Type B pancreatic cell (in vitro differentiated cells): ENCODE data around the gene TMPRSS7. TPM values are rescaled to one million over a fixed set of nuclear protein-coding genes. Genes with fewer than 3 reads are reported as not detected.
A peak's percentile ranks its signal among the peaks of the same experiment; 100 is the strongest.

Source experiments
- DNase-seq: peaks from one replicate; pipeline ENCODE4 v3.0.0; 2021; ENCODE audit warnings: mixed read lengths; ENCODE audit not compliant: unreplicated experiment; ENCODE audit errors: extremely low spot score
- H3K27ac Mint-ChIP-seq: 2 replicates; pipeline ENCODE4 v1.8.0; 2021; ENCODE audit warnings: mild to moderate bottlenecking, mixed read lengths
- H3K27me3 Mint-ChIP-seq: 2 replicates; pipeline ENCODE4 v1.8.0; 2021; ENCODE audit warnings: mixed read lengths
- H3K36me3 Mint-ChIP-seq: 2 replicates; pipeline ENCODE4 v1.8.0; 2021; ENCODE audit warnings: mixed read lengths
- H3K4me1 Mint-ChIP-seq: one replicate; pipeline ENCODE4 v1.8.0; 2021; ENCODE audit warnings: mixed read lengths; ENCODE audit not compliant: unreplicated experiment
- H3K4me3 Mint-ChIP-seq: 2 replicates; pipeline ENCODE4 v1.8.0; 2021; ENCODE audit warnings: mild to moderate bottlenecking, mixed read lengths
- H3K9me3 Mint-ChIP-seq: 2 replicates; pipeline ENCODE4 v1.8.0; 2021; ENCODE audit warnings: mixed read lengths
- total RNA-seq: library from RNA; stranded (reverse); gene quantifications from 2 replicates; pipeline ENCODE4 v1.2.1, GENCODE V29; 2021; ENCODE audit warnings: low replicate concordance
- TF ChIP-seq, protein P1 (sequence below): fragments of 200-600 bp; sonication (generic); conservative IDR thresholded peaks from 2 replicates; pipeline ENCODE4 v1.5.0; 2021; ENCODE audit warnings: antibody characterized with exemption, mild to moderate bottlenecking

TMPRSS7 gene
- total RNA-seq, 1 donor from 2014 or later, result 0.48 TPM

DNA sequence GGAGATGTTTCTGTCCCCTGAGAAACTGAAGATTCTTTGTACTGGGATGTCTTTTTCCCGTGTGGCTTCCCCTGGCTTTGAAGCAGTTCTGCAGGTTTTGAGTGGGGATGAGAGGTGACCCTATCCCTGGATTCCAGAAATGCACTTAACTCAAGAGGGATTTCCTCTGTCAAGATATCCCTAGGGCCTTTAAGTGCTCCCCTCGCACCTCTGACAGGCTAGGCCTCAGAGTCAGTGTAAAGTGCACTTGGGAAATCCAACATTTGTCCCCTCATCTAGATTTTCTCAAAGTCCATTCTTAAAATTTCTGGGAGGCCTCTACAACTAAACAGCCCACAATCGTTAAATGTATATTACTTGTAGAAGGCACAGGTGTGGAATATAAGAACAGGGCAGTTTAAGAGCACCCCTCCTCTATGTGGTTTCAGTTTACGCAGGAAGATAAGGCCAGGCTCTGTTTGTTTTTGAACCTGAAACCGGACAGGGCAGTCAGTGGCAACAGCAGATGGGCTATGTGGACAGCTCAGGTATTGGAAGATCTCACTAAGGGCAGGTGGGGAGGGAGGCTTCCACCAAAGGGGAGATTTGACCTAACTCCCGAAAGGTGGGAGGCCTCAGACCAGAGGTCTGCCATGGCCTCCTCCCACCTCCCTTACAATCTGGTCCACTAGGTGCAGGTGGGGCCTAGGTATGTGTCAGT lies 56.5 kb downstream of the TMPRSS7 start:
- Mint-ChIP-seq H3K27me3 (peaks cover 13% of the 10 kb centered on the region), H3K4me1 (peaks cover 50% of the 10 kb centered on the region), H3K27ac (peak overlapping the region; percentile 62), H3K36me3 (peaks cover 12% of the 10 kb centered on the region), H3K9me3 (peaks cover 4% of the 10 kb centered on the region), H3K4me3 (peak overlapping the region; percentile 24)
- TF ChIP-seq, protein P1, sequence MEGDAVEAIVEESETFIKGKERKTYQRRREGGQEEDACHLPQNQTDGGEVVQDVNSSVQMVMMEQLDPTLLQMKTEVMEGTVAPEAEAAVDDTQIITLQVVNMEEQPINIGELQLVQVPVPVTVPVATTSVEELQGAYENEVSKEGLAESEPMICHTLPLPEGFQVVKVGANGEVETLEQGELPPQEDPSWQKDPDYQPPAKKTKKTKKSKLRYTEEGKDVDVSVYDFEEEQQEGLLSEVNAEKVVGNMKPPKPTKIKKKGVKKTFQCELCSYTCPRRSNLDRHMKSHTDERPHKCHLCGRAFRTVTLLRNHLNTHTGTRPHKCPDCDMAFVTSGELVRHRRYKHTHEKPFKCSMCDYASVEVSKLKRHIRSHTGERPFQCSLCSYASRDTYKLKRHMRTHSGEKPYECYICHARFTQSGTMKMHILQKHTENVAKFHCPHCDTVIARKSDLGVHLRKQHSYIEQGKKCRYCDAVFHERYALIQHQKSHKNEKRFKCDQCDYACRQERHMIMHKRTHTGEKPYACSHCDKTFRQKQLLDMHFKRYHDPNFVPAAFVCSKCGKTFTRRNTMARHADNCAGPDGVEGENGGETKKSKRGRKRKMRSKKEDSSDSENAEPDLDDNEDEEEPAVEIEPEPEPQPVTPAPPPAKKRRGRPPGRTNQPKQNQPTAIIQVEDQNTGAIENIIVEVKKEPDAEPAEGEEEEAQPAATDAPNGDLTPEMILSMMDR, result no peak
- DNase-seq, result no peak

DNA sequence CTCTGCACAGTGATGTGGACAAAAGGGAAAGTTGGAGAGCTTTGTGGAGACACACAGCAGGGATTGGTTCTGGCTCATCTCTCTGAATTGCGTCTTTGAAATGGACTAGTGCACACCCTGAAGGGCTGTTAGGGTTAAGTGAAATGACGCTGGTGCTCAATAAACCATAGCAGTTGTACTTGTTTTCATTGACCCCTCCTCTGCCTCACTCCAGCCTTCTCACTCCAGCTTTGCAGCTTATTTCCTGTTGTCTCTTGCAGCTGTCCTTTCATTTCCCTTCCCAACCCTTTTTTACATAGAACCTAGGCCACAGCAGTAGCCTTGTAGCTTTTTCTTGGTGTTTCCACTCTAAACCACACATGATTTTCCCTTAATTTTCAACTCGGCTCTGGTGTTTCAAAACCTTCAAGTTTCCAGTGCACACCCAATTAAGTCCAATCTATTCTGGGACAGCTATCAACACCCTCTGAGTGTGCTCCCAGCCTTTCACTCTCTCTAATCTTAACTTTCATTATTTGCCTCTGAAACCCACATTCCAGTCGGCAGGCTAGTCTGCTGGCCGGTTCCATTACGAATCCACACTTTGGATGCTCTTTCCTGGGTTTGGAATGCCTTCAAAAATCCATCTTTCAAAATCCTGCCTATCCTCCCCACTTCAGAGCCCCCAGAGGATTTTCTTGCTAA lies 58.1 kb downstream of the TMPRSS7 start:
- peaks cover 12% of the 10 kb centered on the region for H3K36me3 Mint-ChIP-seq
- H3K27me3 Mint-ChIP-seq, result peaks cover 6% of the 10 kb centered on the region
- H3K9me3 Mint-ChIP-seq, result peaks cover 4% of the 10 kb centered on the region
- peak overlapping the region; percentile 38 for H3K4me3 Mint-ChIP-seq
- peaks cover 41% of the 10 kb centered on the region for H3K4me1 Mint-ChIP-seq
- H3K27ac Mint-ChIP-seq, result peak overlapping the region; percentile 71
- DNase-seq, result no peak
- TF ChIP-seq, protein P1, result no peak

- H3K9me3 Mint-ChIP-seq, result peaks cover 8% of the 10 kb centered on the region
- H3K27ac Mint-ChIP-seq, result peak overlapping the region; percentile 71
- no peak for DNase-seq
- peaks cover 36% of the 10 kb centered on the region for H3K4me1 Mint-ChIP-seq
- peaks cover 12% of the 10 kb centered on the region for H3K36me3 Mint-ChIP-seq
- H3K27me3 Mint-ChIP-seq, result peaks cover 2% of the 10 kb centered on the region
- H3K4me3 Mint-ChIP-seq, result peak overlapping the region; percentile 17
- TF ChIP-seq, protein P1, result no peak
Observed at GRCh38 chr3:112093180-112093522, 58.6 kb downstream of the TMPRSS7 start.

- H3K27ac Mint-ChIP-seq, result peak overlapping the region; percentile 22
- H3K4me3 Mint-ChIP-seq, result no peak overlapping the region
- no peak for DNase-seq
- peaks cover 20% of the 10 kb centered on the region for H3K4me1 Mint-ChIP-seq
- peaks cover 15% of the 10 kb centered on the region for H3K36me3 Mint-ChIP-seq
- no peaks in the 10 kb centered on the region for H3K27me3 Mint-ChIP-seq
- TF ChIP-seq, protein P1, result no peak
- H3K9me3 Mint-ChIP-seq, result peaks cover 10% of the 10 kb centered on the region
Observed at GRCh38 chr3:112095731-112096130, 61.2 kb downstream of the TMPRSS7 start.

DNA sequence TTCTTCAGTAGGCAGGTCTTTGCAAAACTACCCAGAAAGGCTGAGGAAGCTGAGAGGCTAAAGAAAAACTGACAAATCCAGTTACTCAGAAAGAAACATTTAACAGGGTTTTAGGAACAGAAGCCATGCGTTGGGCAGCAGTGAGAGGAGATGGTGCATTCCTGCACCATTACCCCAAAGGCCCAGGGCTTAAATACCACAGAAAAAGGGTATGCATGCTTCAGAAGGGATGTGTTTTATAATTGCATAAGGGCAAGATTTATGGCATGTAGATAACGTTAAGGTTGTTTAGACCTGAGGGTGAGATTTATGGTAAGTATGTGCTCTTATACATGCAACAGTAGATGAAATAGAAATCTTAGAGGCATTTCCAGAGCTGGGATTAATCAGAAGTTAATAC lies 61.6 kb downstream of the TMPRSS7 start:
- Mint-ChIP-seq H3K9me3 (peaks cover 10% of the 10 kb centered on the region), H3K27me3 (no peaks in the 10 kb centered on the region), H3K27ac (peak overlapping the region; percentile 37), H3K4me1 (peaks cover 15% of the 10 kb centered on the region), H3K36me3 (peaks cover 15% of the 10 kb centered on the region), H3K4me3 (no peak overlapping the region)
- no peak for DNase-seq
- TF ChIP-seq, protein P1, result no peak
